Stimulated activated CD8-positive, alpha-beta memory T cell treated with anti-CD3 and anti-CD28 coated beads, Interleukin-12 subunit alpha, Interleukin-12 subunit beta, amount 100 ng/mL, for 1 hour (primary cell): ENCODE measurements around the gene IRF3.
A peak's percentile ranks its signal among the peaks of the same experiment; 100 is the strongest.

Experiments
- DNase-seq: peaks from one replicate; pipeline ENCODE4 v3.0.0-alpha.2; 2020; ENCODE audit warnings: low read depth

IRF3 gene

DNA sequence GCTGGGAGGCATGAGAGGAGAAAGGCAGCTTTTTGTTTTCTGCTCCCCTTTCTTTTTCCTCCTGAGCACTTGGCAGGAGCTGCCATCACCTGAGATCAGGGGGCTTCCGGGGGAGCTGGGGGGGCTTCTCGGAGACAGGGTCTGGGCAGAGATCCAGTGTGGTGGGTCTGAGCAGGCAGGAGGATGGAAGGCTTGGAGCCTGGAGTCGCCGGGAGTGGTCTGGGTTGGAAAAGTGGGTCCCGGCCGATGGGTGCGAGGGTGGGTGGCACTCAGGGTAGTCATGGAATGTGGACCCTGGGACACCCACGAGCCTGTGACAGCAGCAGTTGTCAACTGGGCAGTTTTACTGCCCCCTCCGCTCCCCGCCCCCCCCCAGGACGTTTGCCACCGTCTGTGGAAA, 21.5 kb upstream of the IRF3 start:
- no peak for DNase-seq

DNA sequence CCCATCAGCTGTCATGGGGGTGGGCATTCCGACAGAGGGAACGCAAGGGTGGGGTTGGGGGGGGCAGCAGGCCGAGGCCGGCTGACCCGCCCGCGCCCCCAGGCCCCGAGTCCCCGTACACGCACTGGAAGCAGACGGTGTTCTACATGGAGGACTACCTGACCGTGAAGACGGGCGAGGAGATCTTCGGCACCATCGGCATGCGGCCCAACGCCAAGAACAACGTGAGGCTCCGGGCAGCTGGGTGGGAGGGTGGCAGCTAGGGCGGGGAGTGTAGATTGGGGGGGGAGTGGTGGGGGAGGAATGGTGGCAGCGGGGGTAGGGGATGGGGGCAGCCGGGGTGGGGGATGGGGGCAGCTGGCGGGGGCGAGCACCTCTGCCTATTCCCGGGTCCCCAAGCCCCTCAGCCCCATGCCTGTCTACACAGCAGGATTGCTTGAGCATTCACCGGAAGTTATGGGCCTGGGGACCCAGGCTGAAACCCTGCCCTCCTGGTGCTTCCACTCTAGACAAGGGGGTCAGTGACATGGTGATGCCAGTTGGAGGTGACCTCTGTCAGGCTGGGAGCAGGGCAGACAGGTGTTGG, 20.9 kb upstream of the IRF3 start:
- DNase-seq: no peak

DNA sequence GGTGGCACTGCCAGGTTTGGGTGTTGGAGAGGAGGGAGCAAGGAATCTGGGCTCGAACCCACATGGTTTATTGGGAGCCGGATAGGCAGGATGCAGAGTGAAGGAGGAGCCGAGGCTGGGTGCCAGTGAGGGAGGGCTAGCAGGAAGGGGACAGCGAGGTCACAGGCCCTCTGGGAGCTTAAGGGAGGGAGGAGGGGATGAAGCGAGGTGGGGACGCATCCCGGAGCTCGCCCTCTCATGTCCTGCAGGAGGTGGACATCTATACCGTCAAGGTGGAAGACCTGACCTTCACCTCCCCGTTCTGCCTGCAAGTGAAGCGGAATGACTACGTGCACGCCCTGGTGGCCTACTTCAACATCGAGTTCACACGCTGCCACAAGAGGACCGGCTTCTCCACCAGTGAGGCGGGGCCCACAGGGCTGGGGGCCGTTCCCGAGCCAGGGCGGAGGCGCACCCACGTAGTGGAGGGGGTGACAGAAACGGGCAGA, 20.2 kb upstream of the IRF3 start:
- no peak for DNase-seq

DNA sequence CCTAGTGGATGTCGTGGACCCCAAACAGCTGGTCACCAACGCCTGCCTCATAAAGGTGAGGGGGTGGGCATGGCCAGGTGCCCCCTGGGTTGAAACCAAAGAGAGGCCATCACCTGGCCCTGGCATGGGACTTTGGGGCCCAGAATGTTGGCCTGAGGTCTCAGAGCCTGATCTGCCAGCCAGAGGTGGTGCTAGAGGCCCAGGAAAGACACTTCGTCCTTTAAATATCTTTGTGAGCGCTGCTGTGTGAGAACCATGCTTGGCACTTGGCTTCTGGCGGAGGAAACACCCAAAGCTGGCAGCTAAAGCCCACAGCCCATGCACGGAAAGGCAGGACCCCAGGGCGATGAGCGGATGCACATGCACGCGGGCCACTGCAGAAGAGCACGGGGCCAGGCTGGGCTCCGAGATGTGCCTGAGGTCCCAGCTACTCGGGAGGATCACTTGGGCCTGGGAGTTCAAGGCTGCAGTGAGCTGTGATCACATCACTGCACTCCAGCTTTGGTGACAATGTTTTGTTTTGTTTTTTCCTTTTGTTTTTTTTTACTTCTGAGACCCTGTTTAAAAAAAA, 19.4 kb upstream of the IRF3 start:
- no peak for DNase-seq

DNA sequence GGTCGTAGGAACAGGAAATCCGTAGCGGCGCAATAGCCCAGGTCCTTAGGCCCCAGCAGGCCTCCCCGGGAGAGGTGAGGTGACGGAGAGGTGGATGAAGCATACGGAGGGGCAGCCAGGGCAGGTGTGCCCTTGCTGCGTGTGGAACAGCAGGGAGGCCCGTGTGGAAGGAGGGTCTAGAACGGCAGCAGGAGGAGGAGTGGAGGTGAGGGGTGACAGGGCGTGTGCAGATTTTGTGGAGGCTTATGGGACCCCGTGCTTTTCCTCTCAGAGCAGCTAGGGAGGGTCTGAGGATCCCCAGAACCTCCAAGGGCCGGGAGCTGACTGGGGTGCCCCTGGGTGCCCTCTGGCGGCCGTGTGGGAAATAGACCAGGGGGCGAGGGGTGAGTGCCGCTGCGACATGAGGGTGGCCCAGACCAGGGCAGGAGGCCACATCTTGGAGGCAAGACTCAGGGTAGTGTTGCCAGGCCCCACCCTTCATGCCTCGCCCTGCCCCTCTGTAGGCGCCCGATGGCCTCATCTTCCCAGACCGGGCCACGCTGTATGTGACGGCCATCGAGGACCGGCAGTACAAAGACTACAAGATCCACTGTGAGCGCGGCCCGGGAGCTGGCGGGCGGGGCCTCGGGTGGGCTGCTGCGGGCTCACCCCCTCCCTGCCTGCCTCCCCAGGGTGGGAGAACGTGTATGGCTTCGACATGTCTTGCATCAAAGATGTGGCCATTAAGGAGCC, 18.8 kb upstream of the IRF3 start:
- no peak for DNase-seq

DNA sequence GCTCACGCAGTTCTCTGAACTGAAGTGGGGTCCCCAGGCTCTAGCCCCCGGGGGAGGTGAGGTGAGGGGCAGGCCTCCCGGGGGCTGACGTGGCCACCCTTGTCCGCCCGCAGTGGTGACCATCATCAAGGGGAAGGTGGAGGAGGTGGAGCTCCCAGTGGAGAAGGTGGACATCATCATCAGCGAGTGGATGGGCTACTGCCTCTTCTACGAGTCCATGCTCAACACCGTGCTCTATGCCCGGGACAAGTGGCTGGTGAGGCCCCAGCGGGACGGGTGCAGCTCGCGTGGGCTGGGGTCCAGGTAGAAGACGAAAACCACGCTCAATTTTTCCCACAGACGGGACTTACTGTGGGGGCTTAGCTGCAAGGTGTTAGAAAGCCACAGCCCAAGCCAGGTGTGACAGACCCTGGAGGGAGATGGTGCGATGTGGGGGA, 18.2 kb upstream of the IRF3 start:
- no peak for DNase-seq

DNA sequence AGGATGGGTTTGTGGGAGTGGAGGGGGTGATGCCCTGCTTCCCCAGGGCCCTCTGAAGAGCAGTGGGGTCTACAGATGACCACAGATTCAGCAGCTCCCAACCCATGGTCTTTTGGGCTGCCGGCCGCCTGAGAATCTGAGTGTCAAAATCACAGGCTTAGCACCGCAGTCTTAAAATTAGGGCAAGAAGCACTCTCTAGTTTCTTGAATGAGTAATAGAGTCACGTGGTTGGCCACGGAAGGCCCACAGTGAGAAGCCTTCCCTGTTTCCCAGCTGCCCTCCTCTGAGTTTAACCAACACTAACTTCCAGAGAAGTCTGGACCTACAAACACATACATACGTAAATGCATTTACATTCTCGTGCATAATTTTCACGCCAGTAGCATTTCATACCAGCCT, 16.6 kb upstream of the IRF3 start:
- DNase-seq: no peak

DNA sequence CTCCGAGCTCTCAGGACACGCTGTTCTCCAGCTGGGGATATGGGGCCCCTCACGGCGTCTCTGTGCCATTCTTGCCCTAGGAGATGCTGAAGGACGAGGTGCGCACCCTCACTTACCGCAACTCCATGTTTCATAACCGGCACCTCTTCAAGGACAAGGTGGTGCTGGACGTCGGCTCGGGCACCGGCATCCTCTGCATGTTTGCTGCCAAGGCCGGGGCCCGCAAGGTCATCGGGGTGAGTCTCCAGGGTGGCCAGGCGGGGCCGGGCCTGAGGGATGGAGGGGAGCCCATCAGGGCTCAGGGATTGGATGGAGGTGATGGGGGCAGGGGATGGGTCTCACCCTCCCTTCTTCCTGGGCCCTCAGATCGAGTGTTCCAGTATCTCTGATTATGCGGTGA, 16.2 kb upstream of the IRF3 start:
- DNase-seq: no peak

DNA sequence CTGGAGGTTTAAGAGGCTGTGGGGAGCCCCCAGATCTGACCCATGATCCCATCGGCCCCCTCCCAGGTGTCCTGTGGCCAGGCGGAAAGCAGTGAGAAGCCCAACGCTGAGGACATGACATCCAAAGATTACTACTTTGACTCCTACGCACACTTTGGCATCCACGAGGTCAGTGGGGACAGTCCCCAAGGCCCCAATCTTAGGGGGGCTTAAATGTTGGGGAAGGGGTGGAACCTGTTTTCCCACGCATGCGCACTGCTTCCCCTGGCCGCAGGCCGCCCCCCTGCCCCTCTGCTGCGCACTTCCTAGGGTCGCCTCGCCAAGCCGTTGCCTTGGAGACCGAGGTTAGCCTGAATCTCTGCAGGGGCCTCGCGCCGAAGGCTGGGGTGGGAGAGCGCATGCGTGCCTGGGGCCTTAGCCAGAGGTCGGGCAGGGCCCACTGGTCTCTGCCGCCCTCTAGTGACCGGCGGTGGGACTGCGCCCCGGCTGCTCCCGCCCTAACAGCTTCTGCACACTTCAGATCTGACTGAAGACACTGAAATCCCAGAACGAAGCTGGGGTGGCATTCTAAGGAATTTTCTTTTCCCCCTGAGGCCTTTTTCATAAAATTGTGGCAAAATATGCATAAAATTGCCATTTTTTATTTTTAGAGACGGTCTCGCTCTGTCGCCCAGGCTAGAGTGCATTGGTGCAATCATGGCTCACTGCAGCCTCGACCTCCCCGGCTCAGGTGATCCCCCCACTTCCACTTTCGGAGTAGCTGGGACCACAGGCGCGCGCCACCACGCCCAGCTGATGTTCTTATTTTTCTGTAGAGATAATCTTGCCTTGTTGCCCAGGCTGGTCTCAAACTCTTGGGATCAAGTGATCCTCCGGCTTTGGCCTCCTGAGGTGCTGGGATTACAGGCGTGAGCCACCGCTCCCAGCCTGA, 15.0 kb upstream of the IRF3 start:
- peak; percentile 88 for DNase-seq

DNA sequence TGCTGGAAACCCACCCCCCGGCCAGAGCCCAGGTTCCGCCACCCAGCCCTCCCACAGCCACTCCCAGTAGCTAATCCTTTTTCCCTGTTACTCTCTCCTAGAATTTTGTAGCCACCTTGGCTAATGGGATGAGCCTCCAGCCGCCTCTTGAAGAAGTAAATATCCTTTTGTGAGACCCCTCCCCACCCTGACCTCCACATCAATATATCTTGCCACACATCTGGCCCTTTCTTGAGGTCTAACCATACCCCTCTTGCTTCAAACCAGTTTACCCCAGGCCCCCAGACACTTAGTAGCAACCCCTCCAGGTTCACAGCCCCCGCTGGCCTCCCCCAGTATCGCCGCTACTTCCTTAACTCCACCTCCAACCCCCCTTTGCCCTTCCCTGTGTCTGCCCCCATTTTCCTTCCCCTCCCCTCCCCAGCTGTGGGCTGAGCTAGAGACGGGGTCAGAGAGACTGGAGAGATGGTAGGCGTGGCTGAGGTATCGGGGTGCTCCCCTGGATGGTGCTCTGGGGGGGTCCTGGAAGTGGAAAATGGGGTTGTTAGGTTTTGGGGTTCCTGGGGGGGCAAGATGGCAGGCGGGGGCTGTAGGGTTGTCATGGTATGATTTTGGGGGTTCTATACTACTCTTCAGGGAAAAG, 14.2 kb upstream of the IRF3 start:
- DNase-seq: no peak

DNA sequence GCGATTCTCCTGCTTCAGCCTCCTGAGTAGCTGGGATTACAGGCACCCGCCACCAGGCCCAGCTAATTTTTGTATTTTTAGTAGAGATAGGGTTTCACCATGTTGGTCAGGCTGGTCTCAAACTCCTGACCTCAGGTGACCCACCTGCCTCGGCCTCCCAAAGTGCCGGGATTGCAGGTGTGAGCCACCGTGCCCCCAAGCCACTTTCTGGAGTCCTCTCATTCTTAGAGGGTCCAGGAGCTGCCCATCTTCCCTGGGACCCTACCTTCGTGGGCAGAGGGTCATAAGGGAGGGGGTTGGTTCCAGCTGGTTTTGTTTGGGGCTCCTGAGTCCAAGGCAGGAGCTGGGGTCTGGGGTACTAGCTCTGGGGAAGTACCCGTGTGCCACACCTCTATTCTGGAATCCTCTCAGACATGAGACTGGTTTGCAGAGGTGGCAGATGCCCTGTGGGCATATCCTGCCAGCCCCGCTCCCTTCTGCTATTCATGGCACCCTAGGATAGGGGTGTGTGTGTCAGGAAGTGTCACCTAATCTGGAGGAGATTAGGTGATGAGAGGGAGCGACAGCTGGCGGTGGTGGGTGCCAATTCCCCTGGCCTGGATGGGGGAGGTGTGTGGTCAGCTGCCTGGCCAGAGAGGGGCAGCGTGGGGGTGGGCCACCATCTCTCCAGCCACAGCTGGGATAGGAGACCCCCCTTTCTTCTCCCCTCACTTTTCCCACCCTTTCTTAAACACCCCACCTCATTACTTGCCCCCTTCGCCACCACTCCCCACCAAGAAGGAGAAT, 13.5 kb upstream of the IRF3 start:
- DNase-seq: no peak

DNA sequence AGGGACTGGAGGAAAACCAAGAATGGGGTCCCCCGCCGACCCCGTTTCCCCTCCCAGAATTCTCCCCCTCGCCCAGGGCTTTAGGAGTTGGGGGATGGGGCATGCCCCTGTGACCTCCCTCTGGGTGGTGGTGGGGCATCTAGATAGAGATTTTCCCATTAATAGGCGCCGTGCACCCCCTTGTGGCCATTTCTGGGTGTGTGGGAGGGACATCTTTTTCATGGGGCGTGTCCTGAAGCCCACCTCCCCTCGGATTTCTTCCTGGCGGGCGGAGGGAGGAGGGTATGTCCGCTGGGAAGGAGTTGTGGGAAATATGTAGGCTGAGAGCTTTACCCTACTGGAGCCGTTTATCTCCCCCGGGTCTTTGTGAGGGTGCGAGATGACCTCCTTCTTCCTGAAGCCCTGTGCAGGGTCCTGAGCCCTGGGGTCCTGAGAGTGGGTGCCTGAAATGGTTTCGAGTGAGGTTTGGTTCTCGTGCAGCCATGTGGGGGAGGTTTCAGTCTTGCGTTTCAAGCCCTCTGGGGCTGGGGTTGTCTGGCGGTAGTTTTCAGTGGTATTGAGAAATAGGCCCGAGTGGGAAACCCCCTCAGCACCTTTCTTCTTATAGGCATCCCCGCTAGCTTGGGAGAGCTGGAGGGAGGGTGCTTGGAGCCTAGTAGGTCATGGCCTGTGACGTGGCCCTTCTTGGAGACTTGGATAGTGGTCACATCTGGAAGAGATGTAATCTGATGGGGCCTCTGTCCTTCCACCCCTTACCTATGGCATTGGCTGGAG, 12.4 kb upstream of the IRF3 start:
- peak; percentile 71 for DNase-seq

DNA sequence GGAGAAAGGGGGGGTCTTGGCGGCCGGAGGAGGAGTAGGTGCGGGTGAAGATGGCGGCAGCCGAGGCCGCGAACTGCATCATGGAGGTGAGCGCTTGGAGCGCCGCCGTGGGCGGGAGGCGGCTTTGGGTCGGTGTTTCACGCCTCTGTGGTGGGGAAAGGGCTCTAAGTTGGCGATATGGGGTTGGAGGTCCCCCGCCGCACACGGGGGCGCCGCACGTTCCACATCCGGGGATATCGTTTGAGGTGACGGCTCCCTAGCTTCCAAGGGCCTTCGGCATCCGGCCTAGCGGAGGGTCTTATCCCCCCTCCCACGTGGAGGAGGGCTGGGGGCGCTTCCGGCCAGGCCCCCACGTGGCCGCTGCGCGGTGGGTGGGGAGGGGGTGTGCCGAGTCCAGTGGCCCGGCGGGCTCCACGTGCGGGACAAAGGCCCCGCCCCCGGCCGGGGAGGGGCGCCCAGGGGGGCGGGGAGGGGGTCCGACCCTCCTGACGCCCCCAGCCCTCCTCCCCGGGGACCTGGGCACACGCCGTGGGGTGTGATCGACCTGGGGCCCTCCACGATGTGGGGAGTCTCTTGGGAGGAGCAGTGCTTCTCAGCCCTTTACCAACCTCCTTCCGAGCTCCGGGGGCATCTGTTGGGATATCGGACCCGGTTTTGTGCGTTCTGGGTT, 11.7 kb upstream of the IRF3 start, which contains the start of gene PRMT1:
TSS of gene PRMT1 (plus strand) at position 41 of the 670 bp plus-strand sequence. CDS start at position 51, 10 bp downstream.
- no peak for DNase-seq

DNA sequence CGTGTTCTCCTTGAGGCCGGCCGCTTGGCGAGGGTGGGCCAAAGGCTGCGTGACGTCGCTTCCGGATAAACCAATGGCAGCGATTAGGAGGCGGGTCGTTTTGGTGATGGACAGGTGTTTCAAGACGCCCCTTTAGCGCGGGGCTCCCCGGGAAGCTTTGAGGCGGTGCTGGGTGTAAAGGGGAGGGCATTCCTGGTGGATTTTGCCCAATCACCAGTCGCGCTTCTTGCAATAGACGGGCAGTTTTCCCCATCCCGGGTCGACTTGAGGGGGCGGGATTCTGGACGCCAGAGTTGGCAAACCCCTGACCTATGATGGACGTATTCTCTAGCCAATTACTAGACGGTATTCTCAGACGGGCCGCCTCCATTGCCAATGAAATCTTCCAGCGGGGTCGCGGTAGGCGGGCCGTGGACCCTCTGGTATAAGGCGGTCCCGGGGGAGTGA, 11.2 kb upstream of the IRF3 start:
- peak; percentile 96 for DNase-seq

DNA sequence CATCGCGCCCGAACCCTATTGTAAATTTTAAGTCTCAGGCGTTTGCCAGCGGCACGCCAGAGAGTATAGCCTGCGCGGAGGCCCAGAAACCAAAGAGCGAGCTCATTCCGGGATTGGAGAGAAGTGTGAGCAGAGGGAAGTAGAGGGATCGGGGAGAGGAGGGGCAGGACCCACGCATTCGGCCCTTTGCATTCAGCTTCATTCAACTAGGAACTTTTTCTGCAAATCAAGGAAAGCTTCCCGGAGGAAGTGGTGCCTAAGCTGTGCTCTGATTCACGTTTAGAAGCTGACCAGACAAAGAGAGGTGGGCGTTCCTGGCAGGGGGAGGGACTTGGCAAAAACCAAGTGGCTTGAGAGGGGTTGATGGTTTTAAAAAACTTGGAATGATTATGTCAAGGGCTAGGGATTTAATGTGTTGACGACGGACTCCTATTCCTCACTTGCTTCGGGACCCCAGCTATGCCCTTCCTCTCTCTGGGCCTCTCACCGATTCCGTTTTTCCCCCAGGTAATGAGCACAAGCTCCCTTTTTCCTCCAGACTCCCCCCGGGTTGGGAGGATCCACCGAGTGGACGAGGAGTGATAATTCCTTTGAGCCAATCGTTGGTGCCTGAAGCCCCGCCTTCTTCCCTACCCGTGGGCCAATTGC, 10.6 kb upstream of the IRF3 start:
- DNase-seq: peak; percentile 35

DNA sequence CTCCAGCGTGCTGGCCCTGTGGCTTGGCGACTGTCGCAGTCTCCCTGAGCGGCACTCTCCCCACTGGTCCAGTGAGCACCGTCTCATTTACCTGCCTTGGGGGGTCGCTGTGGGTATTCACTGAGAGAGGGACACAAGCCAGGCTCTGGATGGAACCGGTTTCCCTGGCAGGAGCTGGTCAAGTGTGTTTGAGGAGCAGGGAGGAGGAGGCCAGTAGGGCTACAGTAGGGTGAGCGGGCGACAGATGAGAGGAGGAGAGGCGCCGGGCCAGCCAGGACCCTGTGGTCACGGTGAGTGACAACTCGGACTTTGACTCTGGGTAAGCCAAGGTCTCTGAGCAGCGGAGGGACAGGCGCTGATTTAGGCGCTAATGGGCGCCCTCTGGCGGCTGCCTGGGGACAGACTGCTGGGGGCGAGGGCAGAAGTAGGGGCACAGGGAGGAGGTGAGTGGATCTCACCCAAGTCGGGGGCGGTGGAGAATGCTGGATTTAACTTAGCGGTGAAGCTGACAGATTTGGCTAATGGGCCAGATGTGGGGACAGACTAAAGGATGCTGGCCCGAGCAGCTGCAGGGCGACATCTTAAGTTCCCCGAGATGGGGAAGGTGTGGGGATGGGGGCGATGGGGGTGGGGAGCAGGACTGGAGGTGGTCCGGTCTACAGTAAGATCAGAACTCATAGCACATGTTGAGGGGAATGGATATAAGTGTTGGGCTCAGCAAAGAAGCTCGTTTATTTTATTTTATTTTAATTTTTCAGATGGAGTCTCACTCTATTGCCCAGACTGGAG, 6.7 kb upstream of the IRF3 start:
- DNase-seq: peak; percentile 66

DNA sequence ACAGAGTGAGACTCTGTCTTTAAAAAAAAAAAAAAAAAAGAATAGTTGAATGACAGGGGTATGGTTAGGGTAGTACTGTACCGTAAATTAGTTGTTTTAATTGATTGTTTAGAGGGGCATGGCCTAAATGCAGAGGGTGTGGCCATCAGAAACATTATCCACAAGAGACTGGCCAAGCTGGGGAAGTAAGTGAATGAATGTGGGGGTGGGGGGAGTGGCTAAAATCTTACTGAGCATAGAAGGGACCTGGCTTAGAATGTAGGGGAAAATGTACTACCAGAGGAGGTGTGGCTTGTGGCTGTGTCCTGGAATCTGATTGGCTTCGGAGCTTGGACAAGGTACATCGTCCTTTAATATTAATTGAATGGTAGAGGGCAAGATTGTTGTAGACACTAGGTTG, 3.9 kb upstream of the IRF3 start:
- DNase-seq: no peak

DNA sequence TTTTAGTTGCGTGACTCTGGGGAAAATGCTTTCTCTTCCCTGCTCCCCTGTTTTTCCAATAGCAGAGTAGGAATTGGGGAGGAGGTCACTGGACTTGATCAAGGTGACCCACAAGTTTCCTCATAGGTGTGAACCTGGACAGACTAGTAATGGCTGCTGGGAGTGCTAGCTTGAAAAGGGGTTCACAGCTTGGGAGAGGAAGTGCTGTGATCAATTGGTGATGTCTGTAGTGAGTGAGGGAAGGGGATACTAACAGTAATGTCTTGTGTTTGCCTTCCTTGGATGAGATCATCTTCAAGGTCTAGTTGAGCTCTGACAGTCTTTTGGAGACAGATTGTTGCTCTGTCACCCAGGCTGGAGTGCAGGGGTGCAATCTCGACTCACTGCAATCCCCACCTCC, 1.8 kb upstream of the IRF3 start:
- DNase-seq: no peak
